GM19467 (cell line): ENCODE results near the gene APP.

Source experiments
- ATAC-seq: cut with Tn5 transposase; IDR thresholded peaks from one replicate; pipeline ENCODE4 v1.9.1; 2021; ENCODE audit warnings: mild to moderate bottlenecking, moderate library complexity; ENCODE audit not compliant: unreplicated experiment

The APP gene

GRCh38 chr21:25911730-25912401 is 258.7 kb downstream of the APP start:
- no peak for ATAC-seq

DNA sequence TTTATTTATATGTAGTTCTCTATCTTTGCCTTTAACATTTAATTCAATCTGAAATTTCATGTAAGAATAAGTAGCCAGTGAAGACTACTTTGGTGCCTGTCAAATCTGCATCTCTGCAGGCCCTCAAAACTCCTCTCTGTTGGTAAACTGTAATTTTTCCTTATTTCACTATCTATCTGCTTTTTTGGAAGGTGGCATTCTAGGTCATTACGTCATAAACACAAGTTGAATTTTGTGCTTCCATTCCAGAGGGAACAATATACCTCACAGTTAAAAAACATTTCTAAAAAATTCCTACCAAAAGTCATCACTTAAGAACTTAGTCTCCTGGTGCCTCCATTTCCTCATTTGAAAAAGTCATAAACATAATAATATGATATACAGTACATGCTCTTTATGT is 259.8 kb downstream of the APP start:
- no peak for ATAC-seq

DNA sequence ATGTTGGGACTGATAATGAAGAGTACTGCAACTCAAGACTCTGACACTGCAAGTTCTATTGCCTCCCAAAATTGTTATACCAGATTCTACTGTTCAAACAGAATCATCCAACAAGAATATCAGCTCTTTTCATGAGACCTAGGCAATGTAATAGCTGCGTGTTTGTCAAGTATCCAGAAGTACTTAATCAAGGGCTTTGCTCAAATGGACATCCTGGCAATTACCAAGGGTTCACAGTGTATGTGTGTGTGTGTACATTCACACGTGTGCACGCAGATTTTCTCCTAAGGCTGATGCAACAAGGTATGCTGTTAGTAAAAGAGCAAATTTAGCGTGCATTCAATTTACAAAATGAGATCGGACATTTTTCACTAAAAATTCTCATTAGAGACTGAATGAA is 261.2 kb downstream of the APP start:
- no peak for ATAC-seq

DNA sequence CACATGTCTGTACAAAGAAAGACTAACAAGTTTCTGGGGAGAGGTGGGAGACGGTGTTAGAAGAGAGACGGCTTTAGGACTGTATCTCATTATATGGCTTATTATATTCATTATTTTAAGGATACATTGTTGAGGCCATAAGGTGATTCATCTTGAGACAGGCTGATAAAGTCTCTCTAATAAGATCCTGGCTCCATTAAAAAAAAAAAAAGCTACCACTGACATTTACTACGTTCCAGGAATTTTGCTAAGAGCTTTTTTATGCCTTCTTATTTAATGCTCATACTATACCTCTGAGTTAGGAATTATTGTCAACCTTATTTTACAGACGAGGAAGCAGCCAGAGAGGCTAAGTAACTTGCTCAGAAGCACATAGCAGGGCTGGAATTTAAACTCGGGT is 262.1 kb downstream of the APP start:
- no peak for ATAC-seq

- ATAC-seq = no peak
Measured at GRCh38 chr21:25907573-25908275, 262.8 kb downstream of the APP start.

DNA sequence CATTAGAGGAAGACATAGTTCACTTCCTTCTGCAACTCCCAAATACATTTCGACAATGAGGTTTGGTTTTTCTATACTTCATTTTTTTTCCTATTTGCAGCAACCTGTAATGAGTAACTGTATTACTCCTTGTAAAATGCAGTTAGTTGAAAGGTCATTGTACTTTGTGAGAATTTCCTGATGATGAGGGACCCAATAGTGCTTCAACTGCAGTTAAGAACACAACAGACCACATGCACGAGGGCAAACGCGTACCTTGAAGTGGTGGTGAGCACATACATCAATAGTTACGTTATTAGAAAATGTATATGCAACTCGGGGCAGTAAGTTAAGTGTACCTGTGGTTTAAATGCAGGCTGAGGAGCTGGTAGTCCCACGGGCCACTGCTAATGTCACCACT is 264.0 kb downstream of the APP start:
- ATAC-seq = no peak

GRCh38 chr21:25905126-25905525 is 265.4 kb downstream of the APP start:
- ATAC-seq = no peak

DNA sequence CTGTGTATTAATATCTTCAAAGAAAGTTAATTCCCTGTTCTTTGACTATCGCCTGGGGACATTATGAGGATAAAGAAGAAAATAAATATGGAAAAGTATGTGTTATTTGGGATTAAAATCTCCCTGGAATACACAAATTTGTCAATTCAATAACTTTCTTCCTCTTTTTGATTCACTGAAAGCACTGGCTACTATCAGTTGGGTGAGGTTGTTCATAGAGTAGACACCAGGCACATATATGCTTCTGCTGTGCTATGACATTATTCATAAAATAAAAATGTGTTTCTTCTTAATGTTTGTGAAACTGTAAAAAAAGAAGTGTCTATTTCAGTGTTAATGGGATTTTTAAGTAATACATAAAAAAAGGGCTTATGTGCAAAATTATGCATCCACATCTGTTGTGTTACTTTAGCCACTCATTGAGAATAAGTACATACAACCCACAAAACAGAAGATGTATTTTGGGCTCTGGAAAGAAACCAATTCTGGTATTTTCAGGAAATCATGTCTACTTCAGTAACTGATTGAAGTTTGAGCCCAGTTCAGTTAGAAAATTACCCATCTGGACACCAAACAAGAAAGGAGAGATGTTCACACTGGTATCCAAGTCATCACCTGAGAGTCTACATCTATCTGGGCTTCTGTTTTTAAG is 266.4 kb downstream of the APP start:
- no peak for ATAC-seq

DNA sequence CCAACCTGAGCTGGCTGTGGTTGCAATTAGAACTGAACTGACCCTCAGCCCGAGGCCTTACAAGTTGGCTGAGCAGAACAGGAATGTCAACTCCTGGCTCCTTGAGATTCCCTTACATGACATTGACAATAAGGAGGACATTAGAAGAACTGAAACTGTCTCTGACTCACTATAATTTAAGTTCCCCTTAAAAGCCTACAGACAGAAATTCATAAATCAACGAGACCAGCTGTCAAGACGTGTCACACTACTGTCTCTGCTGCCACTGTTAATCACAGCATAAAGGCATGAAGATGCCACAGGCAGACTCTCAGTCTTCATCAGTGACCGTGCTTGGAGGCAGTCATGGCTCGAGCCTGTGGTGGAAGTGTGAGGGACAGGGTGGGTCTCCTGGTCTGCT is 267.0 kb downstream of the APP start:
- no peak for ATAC-seq

DNA sequence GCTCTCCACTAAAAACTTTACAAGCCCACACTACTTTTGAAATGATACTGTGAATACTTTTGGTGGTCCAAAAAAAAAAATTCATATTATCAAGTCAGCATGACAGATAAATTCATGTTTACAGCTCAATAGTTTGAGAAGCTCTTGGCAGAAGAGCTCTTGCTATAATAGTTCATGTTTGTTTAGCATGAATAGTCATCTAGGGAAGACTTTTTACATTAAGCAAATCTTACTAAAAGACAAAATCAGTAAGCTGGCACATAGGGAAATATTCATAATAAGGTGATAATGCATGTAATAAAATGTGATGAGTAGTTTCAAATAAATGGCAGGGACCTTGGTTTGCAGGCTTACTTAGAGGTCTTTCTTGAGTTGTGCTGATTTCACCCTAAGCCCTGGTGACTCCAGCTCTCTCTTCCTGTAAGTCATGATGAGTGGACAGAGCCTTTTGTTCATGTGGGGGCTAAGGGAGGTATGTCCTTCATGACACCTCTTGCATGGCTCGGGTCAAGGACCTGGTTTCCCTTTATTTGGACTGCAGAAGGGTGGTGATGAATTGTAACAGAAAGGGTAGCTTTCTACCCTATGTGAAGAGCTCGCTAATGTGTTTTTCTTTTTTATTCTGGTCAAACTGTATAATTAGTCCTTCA is 269.1 kb downstream of the APP start:
- ATAC-seq = no peak

DNA sequence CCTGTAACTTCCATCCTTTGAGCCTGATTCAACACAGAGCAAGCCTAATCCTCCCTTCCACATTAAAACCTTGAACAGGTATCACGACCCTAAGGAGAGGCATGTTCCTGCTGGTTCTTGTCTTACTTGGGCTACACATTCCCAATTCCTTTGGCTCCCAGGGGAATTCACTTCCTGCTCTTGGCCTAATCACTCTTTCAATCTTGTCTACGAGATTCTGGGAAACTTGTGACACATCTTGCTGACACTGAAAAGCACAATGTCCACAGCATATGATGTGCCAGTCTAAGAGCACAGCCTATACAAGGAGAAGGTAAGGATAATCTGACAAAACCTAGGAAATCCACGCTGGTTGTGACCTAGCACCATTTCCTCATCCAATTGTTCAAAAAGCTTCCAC is 271.9 kb downstream of the APP start:
- no peak for ATAC-seq

- ATAC-seq = no peak
Measured at GRCh38 chr21:25897383-25897782, 273.2 kb downstream of the APP start.

- no peak for ATAC-seq
Measured at GRCh38 chr21:25896501-25897056, 274.0 kb downstream of the APP start.

GRCh38 chr21:25895565-25896205 is 274.9 kb downstream of the APP start:
- no peak for ATAC-seq

DNA sequence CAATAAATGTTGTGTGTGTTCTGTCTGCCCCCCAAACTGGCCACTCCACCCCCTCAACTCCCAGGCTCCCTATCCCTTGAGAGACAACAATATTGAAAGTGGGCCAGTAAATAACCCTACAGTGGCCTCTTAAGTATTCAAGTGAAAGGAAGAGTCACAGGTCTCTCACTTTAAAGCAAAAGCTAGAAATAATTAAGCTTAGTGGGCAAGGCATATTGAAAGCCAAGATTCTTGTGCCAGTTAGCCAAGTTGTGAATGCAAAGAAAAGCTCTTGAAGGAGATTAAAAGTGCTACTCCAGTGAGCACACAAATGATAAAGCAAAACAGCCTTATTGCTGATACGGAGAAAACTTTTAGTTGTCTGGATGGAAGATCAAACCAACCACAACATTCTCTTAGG is 277.4 kb downstream of the APP start:
- ATAC-seq = no peak

GRCh38 chr21:25891596-25891995 is 279.0 kb downstream of the APP start:
- no peak for ATAC-seq

DNA sequence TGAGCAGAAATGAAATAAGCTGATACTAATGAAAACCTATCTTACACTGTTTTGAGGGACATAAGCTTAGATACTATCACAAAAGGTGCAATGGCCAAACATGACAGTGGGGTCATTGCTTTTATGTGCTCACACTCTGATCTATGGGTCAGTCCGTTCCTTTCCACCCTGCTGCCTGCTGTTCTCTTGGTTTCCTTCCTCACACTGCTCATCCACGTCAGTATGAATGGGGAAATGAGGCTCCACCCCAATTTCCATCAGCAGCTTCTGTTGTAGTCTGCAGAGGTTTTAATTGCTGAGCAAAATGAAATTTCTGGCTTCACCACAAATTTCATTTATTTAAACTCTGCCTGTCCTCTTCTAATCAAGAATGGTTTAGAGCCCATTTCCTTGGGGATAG is 280.6 kb downstream of the APP start:
- ATAC-seq = no peak

- no peak for ATAC-seq
Measured at GRCh38 chr21:25888711-25889110, 281.9 kb downstream of the APP start.

DNA sequence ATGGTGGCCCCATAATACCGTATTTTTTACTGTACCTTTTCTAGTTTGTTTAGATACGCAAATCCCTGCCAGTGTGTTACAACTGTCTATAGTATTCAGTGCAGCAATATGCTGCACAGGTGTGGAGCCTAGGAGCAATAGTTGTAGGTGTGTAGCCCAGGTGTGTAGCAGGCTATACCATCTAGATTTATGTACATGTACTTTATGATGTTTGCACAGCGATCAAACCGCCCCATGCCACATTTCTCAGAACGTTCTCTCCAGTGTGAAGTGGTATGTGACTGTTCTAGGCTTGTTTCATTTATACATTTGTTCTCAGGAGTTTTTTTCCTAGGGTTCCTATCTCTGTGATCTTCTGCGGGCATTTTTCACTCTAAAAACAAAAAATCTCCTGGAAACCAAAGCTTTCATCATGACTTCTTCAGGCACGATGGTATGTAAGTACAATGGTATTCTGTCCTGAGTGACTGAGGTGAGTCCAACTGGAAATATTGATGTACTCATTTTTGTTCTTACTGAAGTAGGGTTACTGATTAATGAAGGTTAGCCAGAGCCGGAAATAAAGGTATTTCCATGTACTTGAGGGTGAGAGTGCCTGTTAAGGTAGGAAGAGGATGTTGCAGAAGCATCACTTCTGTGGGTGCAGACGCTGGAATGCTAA is 282.8 kb downstream of the APP start:
- no peak for ATAC-seq

GRCh38 chr21:25887166-25887565 is 283.4 kb downstream of the APP start:
- no peak for ATAC-seq
